Esophagus muscularis mucosa (tissue), 3 donors: ENCODE measurements around the gene CNFN.

Source experiments
- CTCF ChIP-seq, 3 experiments: fragments of 200-600 bp in 2 of 3; fragments of 450-650 bp in 1 of 3; sonication (generic) in 2 of 3; IDR thresholded peaks; one replicate each; pipeline ENCODE4 v1.5.1; 2017 to 2019; ENCODE audit warnings: antibody characterized with exemption in 3 of 3, mild to moderate bottlenecking in 2 of 3, moderate library complexity in 1 of 3
- POLR2A ChIP-seq: fragments of 450-650 bp; IDR thresholded peaks from one replicate; pipeline ENCODE4 v1.6.1; 2017; ENCODE audit warnings: antibody characterized with exemption, moderate library complexity, mild to moderate bottlenecking, low read depth

DNA sequence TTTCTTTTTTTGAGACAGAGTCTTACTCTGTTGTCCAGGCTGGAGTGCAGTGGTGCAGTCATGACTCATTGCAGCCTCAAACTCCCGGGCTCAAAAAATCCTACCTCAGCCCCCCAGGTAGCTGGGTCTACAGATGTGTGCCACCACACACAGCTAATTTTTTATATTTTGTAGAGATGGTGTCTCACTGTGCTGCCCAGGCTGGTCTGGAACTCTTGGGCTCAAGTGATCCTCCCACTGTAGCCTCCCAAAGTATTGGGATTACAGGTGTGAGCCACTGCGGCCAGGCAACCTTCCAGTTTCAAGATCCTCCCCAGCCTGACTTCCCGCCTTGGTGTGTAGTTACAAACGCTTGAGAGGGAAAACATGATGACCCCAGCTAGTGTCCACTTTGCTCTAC is 22.2 kb downstream of the CNFN start:
- TF ChIP-seq POLR2A (no peak), CTCF (IDR thresholded peaks at IDR 0.05) (no peak)
